ENCODE data around the gene NDUFA11.

Gene NDUFA11

GRCh38 chr19:5903624-5904351 lies at the start of gene NDUFA11:
TSS of gene NDUFA11 (minus strand) at chr19:5903790. CDS start at chr19:5903708, 82 bp downstream.
- Mint-ChIP-seq H3K4me1 (ENCODE audit: low read depth) (peaks cover 31% of the 10 kb centered on the region), H3K36me3 (no peaks in the 10 kb centered on the region), H3K4me3 (peak within 1 kb of the TSS; percentile 99), H3K9me3 (ENCODE audit: low read depth) (no peaks in the 10 kb centered on the region), H3K27me3 (no peaks in the 10 kb centered on the region), H3K27ac (peak within 1 kb of the TSS; percentile 99)

- no peaks in the 10 kb centered on the region for H3K27me3 Mint-ChIP-seq
- peak overlapping the region; percentile 80 for H3K4me3 Mint-ChIP-seq
- H3K4me1 Mint-ChIP-seq (ENCODE audit: low read depth): peaks cover 93% of the 10 kb centered on the region
- peaks cover 13% of the 10 kb centered on the region for H3K36me3 Mint-ChIP-seq
- peak overlapping the region; percentile 94 for H3K27ac Mint-ChIP-seq
- H3K9me3 Mint-ChIP-seq (ENCODE audit: low read depth): no peaks in the 10 kb centered on the region
Measured at GRCh38 chr19:5953030-5953589, 49.5 kb upstream of the NDUFA11 start.

GRCh38 chr19:5952193-5953029 lies 48.8 kb upstream of the NDUFA11 start:
- no peaks in the 10 kb centered on the region for H3K27me3 Mint-ChIP-seq
- peak overlapping the region; percentile 80 for H3K4me3 Mint-ChIP-seq
- peaks cover 93% of the 10 kb centered on the region for H3K4me1 Mint-ChIP-seq (ENCODE audit: low read depth)
- no peaks in the 10 kb centered on the region for H3K9me3 Mint-ChIP-seq (ENCODE audit: low read depth)
- peak overlapping the region; percentile 94 for H3K27ac Mint-ChIP-seq
- H3K36me3 Mint-ChIP-seq: peaks cover 13% of the 10 kb centered on the region

- peak overlapping the region; percentile 54 for H3K4me3 Mint-ChIP-seq
- H3K27me3 Mint-ChIP-seq: no peaks in the 10 kb centered on the region
- peaks cover 13% of the 10 kb centered on the region for H3K36me3 Mint-ChIP-seq
- H3K4me1 Mint-ChIP-seq (ENCODE audit: low read depth): peaks cover 92% of the 10 kb centered on the region
- peak overlapping the region; percentile 79 for H3K27ac Mint-ChIP-seq
- no peaks in the 10 kb centered on the region for H3K9me3 Mint-ChIP-seq (ENCODE audit: low read depth)
Measured at GRCh38 chr19:5951338-5951861, 47.8 kb upstream of the NDUFA11 start.

- Mint-ChIP-seq H3K27ac (peak overlapping the region; percentile 79), H3K4me3 (peak overlapping the region; percentile 77), H3K36me3 (peaks cover 13% of the 10 kb centered on the region), H3K4me1 (ENCODE audit: low read depth) (peaks cover 92% of the 10 kb centered on the region), H3K9me3 (ENCODE audit: low read depth) (no peaks in the 10 kb centered on the region), H3K27me3 (no peaks in the 10 kb centered on the region)
Measured at GRCh38 chr19:5950741-5951140, 47.2 kb upstream of the NDUFA11 start.

GRCh38 chr19:5949792-5950305 lies 46.3 kb upstream of the NDUFA11 start:
- Mint-ChIP-seq H3K4me3 (peak overlapping the region; percentile 77), H3K27me3 (no peaks in the 10 kb centered on the region), H3K9me3 (ENCODE audit: low read depth) (no peaks in the 10 kb centered on the region), H3K4me1 (ENCODE audit: low read depth) (peaks cover 92% of the 10 kb centered on the region), H3K36me3 (peaks cover 13% of the 10 kb centered on the region), H3K27ac (peak overlapping the region; percentile 79)

- no peaks in the 10 kb centered on the region for H3K27me3 Mint-ChIP-seq
- peaks cover 13% of the 10 kb centered on the region for H3K36me3 Mint-ChIP-seq
- peaks cover 87% of the 10 kb centered on the region for H3K4me1 Mint-ChIP-seq (ENCODE audit: low read depth)
- H3K9me3 Mint-ChIP-seq (ENCODE audit: low read depth): no peaks in the 10 kb centered on the region
- H3K4me3 Mint-ChIP-seq: peak overlapping the region; percentile 77
- peak overlapping the region; percentile 79 for H3K27ac Mint-ChIP-seq
Measured at GRCh38 chr19:5948752-5949564, 45.4 kb upstream of the NDUFA11 start.

- peaks cover 9% of the 10 kb centered on the region for H3K36me3 Mint-ChIP-seq
- H3K4me1 Mint-ChIP-seq (ENCODE audit: low read depth): peaks cover 83% of the 10 kb centered on the region
- no peaks in the 10 kb centered on the region for H3K27me3 Mint-ChIP-seq
- no peaks in the 10 kb centered on the region for H3K9me3 Mint-ChIP-seq (ENCODE audit: low read depth)
- H3K4me3 Mint-ChIP-seq: no peak overlapping the region
- peak overlapping the region; percentile 85 for H3K27ac Mint-ChIP-seq
Measured at GRCh38 chr19:5947435-5947834, 43.8 kb upstream of the NDUFA11 start.

GRCh38 chr19:5943623-5944022 lies 40.0 kb upstream of the NDUFA11 start:
- H3K4me3 Mint-ChIP-seq: no peak overlapping the region
- H3K27me3 Mint-ChIP-seq: no peaks in the 10 kb centered on the region
- H3K9me3 Mint-ChIP-seq (ENCODE audit: low read depth): no peaks in the 10 kb centered on the region
- H3K4me1 Mint-ChIP-seq (ENCODE audit: low read depth): peaks cover 49% of the 10 kb centered on the region
- peak overlapping the region; percentile 10 for H3K27ac Mint-ChIP-seq
- no peaks in the 10 kb centered on the region for H3K36me3 Mint-ChIP-seq

GRCh38 chr19:5943045-5943444 lies 39.5 kb upstream of the NDUFA11 start:
- H3K36me3 Mint-ChIP-seq: no peaks in the 10 kb centered on the region
- no peak overlapping the region for H3K4me3 Mint-ChIP-seq
- no peaks in the 10 kb centered on the region for H3K27me3 Mint-ChIP-seq
- H3K9me3 Mint-ChIP-seq (ENCODE audit: low read depth): no peaks in the 10 kb centered on the region
- H3K27ac Mint-ChIP-seq: no peak overlapping the region
- H3K4me1 Mint-ChIP-seq (ENCODE audit: low read depth): peaks cover 45% of the 10 kb centered on the region

- Mint-ChIP-seq H3K36me3 (no peaks in the 10 kb centered on the region), H3K27me3 (no peaks in the 10 kb centered on the region), H3K4me1 (ENCODE audit: low read depth) (peaks cover 34% of the 10 kb centered on the region), H3K4me3 (no peak overlapping the region), H3K9me3 (ENCODE audit: low read depth) (no peaks in the 10 kb centered on the region), H3K27ac (no peak overlapping the region)
Measured at GRCh38 chr19:5941673-5942072, 38.1 kb upstream of the NDUFA11 start.

- Mint-ChIP-seq H3K36me3 (no peaks in the 10 kb centered on the region), H3K4me3 (no peak overlapping the region), H3K9me3 (ENCODE audit: low read depth) (no peaks in the 10 kb centered on the region)
Measured at GRCh38 chr19:5940260-5941208, 36.9 kb upstream of the NDUFA11 start.

GRCh38 chr19:5937550-5937949 lies 34.0 kb upstream of the NDUFA11 start:
- Mint-ChIP-seq H3K36me3 (no peaks in the 10 kb centered on the region), H3K4me1 (ENCODE audit: low read depth) (peaks cover 6% of the 10 kb centered on the region), H3K4me3 (no peak overlapping the region), H3K27ac (no peak overlapping the region), H3K9me3 (ENCODE audit: low read depth) (no peaks in the 10 kb centered on the region), H3K27me3 (no peaks in the 10 kb centered on the region)

More at GRCh38 chr19:5940260-5941208, 36.9 kb upstream of the NDUFA11 start:
- peaks cover 26% of the 10 kb centered on the region for H3K4me1 Mint-ChIP-seq (ENCODE audit: low read depth)
- H3K27ac Mint-ChIP-seq: no peak overlapping the region
- no peaks in the 10 kb centered on the region for H3K27me3 Mint-ChIP-seq
